Neural progenitor cell (in vitro differentiated cells): ENCODE results near the gene BUB1B. TPM values are rescaled to one million over a fixed set of nuclear protein-coding genes. Genes with fewer than 3 reads are reported as not detected.

Source experiments
- DNase-seq: peaks from one replicate; pipeline ENCODE4 v3.0.0-alpha.2; 2016; ENCODE audit warnings: low spot score
- H2AFZ ChIP-seq: fragments of 200-600 bp; sonication (generic); replicated peaks from 2 replicates; pipeline ENCODE4 v1.6.1; 2016; ENCODE audit warnings: antibody characterized with exemption
- H3F3A ChIP-seq: fragments of 200-600 bp; sonication (generic); 2 replicates; pipeline ENCODE4 v1.6.1; 2016; ENCODE audit warnings: antibody characterized with exemption, low read depth
- H3K27ac ChIP-seq: fragments of 200-600 bp; sonication (generic); 2 replicates; pipeline ENCODE4 v1.5.1; 2016; ENCODE audit warnings: mild to moderate bottlenecking
- H3K27me3 ChIP-seq: fragments of 200-600 bp; sonication (generic); 2 replicates; pipeline ENCODE4 v1.6.1; 2016; ENCODE audit warnings: mild to moderate bottlenecking, moderate library complexity
- H3K36me3 ChIP-seq: fragments of 200-600 bp; sonication (generic); 2 replicates; pipeline ENCODE4 v1.5.1; 2016
- H3K4me1 ChIP-seq: fragments of 200-600 bp; sonication (generic); 2 replicates; pipeline ENCODE4 v1.6.1; 2016; ENCODE audit warnings: mixed run types
- H3K4me2 ChIP-seq: fragments of 200-600 bp; sonication (generic); 2 replicates; pipeline ENCODE4 v1.6.1; 2016
- H3K4me3 ChIP-seq: fragments of 200-600 bp; sonication (generic); 2 replicates; pipeline ENCODE4 v1.5.1; 2016
- H3K79me2 ChIP-seq: fragments of 200-600 bp; sonication (generic); 2 replicates; pipeline ENCODE4 v1.6.1; 2016; ENCODE audit warnings: low read depth
- H3K9ac ChIP-seq: fragments of 200-600 bp; sonication (generic); 2 replicates; pipeline ENCODE4 v1.6.1; 2016
- H3K9me3 ChIP-seq: fragments of 200-600 bp; sonication (generic); 2 replicates; pipeline ENCODE4 v1.5.1; 2016; ENCODE audit warnings: low read depth
- H4K20me1 ChIP-seq: fragments of 200-600 bp; sonication (generic); 2 replicates; pipeline ENCODE4 v1.6.1; 2016; ENCODE audit warnings: low read depth
- H3K27ac Mint-ChIP-seq: 3 replicates; pipeline ENCODE4 v1.8.0; 2021; ENCODE audit warnings: mixed read lengths
- H3K27me3 Mint-ChIP-seq: 2 replicates; pipeline ENCODE4 v1.8.0; 2022; ENCODE audit warnings: low read depth, mild to moderate bottlenecking, inconsistent platforms, moderate library complexity, mixed read lengths; ENCODE audit not compliant: insufficient read depth
- H3K36me3 Mint-ChIP-seq: 3 replicates; pipeline ENCODE4 v1.8.0; 2021; ENCODE audit warnings: mixed read lengths
- H3K4me1 Mint-ChIP-seq: 3 replicates; pipeline ENCODE4 v1.8.0; 2021; ENCODE audit warnings: mixed read lengths
- H3K4me3 Mint-ChIP-seq: 3 replicates; pipeline ENCODE4 v1.8.0; 2021; ENCODE audit warnings: mild to moderate bottlenecking, moderate library complexity, mixed read lengths
- H3K9me3 Mint-ChIP-seq: 3 replicates; pipeline ENCODE4 v1.8.0; 2020; ENCODE audit warnings: mixed read lengths
- CTCF ChIP-seq: fragments of 200-600 bp; sonication (generic); IDR thresholded peaks from 2 replicates; pipeline ENCODE4 v1.5.1; 2017; ENCODE audit warnings: antibody characterized with exemption, mild to moderate bottlenecking
- EZH2 ChIP-seq: fragments of 200-600 bp; sonication (generic); IDR thresholded peaks from 2 replicates; pipeline ENCODE4 v1.6.1; 2017; ENCODE audit warnings: antibody characterized with exemption, mild to moderate bottlenecking, moderate library complexity
- EZH2phosphoT487 ChIP-seq: fragments of 200-600 bp; sonication (generic); IDR thresholded peaks from 2 replicates; pipeline ENCODE4 v1.6.1; 2017; ENCODE audit warnings: antibody characterized with exemption
- total RNA-seq: library from RNA; depleted of rRNA; stranded (reverse); fragments of >200 nt; gene quantifications from 2 replicates; pipeline ENCODE4 v1.2.3, GENCODE V29; 2015; ENCODE audit warnings: low replicate concordance

BUB1B gene
- total RNA-seq, 1 donor from 2014 or later = 167 TPM

DNA sequence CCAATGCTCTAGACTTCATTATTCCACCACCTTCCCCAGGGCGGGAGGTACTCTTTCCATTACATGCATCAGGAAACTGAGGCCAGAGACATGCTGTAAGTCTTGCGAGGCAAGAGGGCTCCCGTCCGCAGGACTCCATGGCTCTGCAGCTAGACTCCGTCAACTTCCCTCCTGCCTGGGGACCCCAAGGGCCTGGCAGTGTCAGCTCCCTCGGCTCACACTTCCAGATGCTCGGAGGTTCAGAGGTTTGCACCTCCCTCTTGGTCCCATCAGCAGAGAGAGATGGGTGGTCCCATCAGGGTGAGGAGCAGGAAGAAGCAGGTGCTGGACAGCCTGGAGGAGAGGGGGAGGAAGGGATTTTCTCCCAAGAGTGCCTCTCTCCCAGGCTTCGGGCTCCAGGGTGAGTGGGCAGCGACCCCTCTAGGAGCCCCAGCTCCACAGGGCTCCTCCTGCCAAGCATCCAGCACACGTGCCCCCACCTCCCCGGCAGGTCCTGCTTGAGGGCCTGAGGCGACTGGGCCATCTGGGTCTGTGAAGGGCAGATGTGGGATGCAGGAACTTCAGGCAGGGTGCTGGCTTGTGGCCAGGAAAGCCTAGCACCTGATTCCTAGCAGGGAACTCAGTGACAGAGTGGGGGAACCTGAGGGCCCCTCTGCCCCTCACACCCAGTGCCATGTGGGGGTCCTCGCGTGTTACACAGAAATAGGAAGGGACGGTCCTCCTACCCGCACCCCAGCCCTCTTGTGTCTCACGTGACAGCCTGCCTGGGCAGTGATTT lies 87.3 kb downstream of the BUB1B start:
- no peak for TF ChIP-seq EZH2phosphoT487
- TF ChIP-seq EZH2 = no peak
- no peak for TF ChIP-seq CTCF
- H3K4me1 Mint-ChIP-seq = peaks cover 26% of the 10 kb centered on the region
- Histone ChIP-seq H2AFZ (no peak overlapping the region), H3K4me1 (peaks cover 8% of the 10 kb centered on the region), H3K4me3 (no peak overlapping the region), H3K9me3 (no peaks in the 10 kb centered on the region), H3K4me2 (no peak overlapping the region), H3K27me3 (peaks cover 34% of the 10 kb centered on the region), H3F3A (peaks cover 8% of the 10 kb centered on the region), H3K79me2 (no peaks in the 10 kb centered on the region), H3K9ac (no peak overlapping the region), H4K20me1 (no peaks in the 10 kb centered on the region), H3K36me3 (no peaks in the 10 kb centered on the region), H3K27ac (no peak overlapping the region)
- no peak overlapping the region for H3K4me3 Mint-ChIP-seq
- peaks cover 21% of the 10 kb centered on the region for H3K27me3 Mint-ChIP-seq
- DNase-seq = no peak
- H3K36me3 Mint-ChIP-seq = no peaks in the 10 kb centered on the region
- no peak overlapping the region for H3K27ac Mint-ChIP-seq
- H3K9me3 Mint-ChIP-seq = no peaks in the 10 kb centered on the region

GRCh38 chr15:40249477-40250303 lies 88.8 kb downstream of the BUB1B start:
- Histone ChIP-seq H3K27ac (no peak overlapping the region), H3K79me2 (no peaks in the 10 kb centered on the region), H3F3A (peaks cover 8% of the 10 kb centered on the region), H2AFZ (no peak overlapping the region), H3K4me1 (peaks cover 8% of the 10 kb centered on the region), H3K27me3 (peaks cover 49% of the 10 kb centered on the region), H3K9me3 (no peaks in the 10 kb centered on the region), H4K20me1 (no peaks in the 10 kb centered on the region), H3K4me3 (no peak overlapping the region), H3K9ac (no peak overlapping the region), H3K36me3 (no peaks in the 10 kb centered on the region), H3K4me2 (no peak overlapping the region)
- peaks cover 28% of the 10 kb centered on the region for H3K4me1 Mint-ChIP-seq
- DNase-seq = no peak
- no peak overlapping the region for H3K4me3 Mint-ChIP-seq
- H3K27me3 Mint-ChIP-seq = peaks cover 36% of the 10 kb centered on the region
- peaks cover 4% of the 10 kb centered on the region for H3K9me3 Mint-ChIP-seq
- no peak overlapping the region for H3K27ac Mint-ChIP-seq
- TF ChIP-seq EZH2phosphoT487 = no peak
- TF ChIP-seq EZH2 = no peak
- TF ChIP-seq CTCF = no peak
- peaks cover 4% of the 10 kb centered on the region for H3K36me3 Mint-ChIP-seq

DNA sequence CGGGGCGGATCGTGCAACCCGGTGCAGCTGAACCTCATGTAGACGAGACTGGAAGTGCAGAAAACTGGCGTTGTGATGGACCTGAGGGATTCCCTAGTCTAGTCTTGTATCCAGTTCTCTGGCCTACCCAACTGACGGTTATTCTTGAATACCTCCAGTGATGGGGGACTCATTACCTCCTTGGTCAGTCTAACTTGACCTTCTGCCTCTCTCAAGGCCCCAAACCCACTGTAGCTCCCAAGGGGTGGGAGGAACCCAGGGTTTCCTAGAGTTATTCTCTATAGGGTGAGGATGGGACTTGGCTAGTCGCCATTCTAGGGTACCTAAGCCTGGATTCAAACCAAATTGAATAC lies 89.4 kb downstream of the BUB1B start:
- no peaks in the 10 kb centered on the region for H3K9me3 ChIP-seq
- H2AFZ ChIP-seq = no peak overlapping the region
- H3K4me3 ChIP-seq = no peak overlapping the region
- H3F3A ChIP-seq = peaks cover 8% of the 10 kb centered on the region
- peaks cover 55% of the 10 kb centered on the region for H3K27me3 ChIP-seq
- H3K4me1 Mint-ChIP-seq = peaks cover 25% of the 10 kb centered on the region
- no peak overlapping the region for H3K4me2 ChIP-seq
- H3K4me1 ChIP-seq = peaks cover 8% of the 10 kb centered on the region
- H3K36me3 Mint-ChIP-seq = peaks cover 4% of the 10 kb centered on the region
- DNase-seq = no peak
- H3K4me3 Mint-ChIP-seq = no peak overlapping the region
- H3K27me3 Mint-ChIP-seq = peaks cover 35% of the 10 kb centered on the region
- no peaks in the 10 kb centered on the region for H4K20me1 ChIP-seq
- TF ChIP-seq CTCF = no peak
- no peak for TF ChIP-seq EZH2phosphoT487
- TF ChIP-seq EZH2 = no peak
- peaks cover 4% of the 10 kb centered on the region for H3K9me3 Mint-ChIP-seq
- H3K79me2 ChIP-seq = no peaks in the 10 kb centered on the region
- H3K9ac ChIP-seq = no peak overlapping the region
- H3K36me3 ChIP-seq = no peaks in the 10 kb centered on the region
- H3K27ac Mint-ChIP-seq = no peak overlapping the region
- H3K27ac ChIP-seq = no peak overlapping the region
